Testis (tissue), 2 donors: ENCODE data around the gene GSX2.

Experiments used
- CTCF ChIP-seq, 3 experiments: fragments of 450-650 bp in 2 of 3; fragments of 200-600 bp in 1 of 3; sonication (generic) in 1 of 3; IDR thresholded peaks; one replicate each; pipeline ENCODE4 v1.5.1; 2016 to 2019; ENCODE audit warnings: antibody characterized with exemption in 3 of 3, mild to moderate bottlenecking in 2 of 3, moderate library complexity in 1 of 3
- POLR2A ChIP-seq: fragments of 450-650 bp; IDR thresholded peaks from one replicate; pipeline ENCODE4 v1.6.1; 2017; ENCODE audit warnings: antibody characterized with exemption, mild to moderate bottlenecking, moderate library complexity

DNA sequence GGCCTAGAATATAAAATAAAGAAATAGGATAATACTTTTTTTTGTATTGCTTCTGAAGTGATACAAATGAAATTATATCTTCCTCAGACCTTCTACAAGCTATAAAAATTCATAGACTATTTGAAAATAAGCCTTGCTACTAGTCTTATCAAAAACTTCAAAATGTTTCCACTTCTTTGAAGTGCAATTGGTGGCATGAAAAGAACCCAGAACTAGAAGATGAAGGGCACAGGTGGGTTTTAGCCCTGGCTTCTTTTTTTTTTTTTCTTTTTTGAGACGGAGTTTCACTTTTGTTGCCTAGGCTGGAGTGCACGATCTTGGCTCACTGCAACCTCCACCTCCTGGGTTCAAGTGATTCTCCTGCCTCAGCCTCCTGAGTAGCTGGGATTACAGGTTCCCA is 44.2 kb downstream of the GSX2 start:
- no peak for TF ChIP-seq CTCF (IDR thresholded peaks at IDR 0.05)
- TF ChIP-seq POLR2A = no peak
